Activated T-cell treated with anti-CD3 and anti-CD28 coated beads for 48 hours (primary cell): ENCODE data around the gene FAH.

ENCODE experiments used
- DNase-seq: peaks from one replicate; pipeline ENCODE4 v3.0.0-alpha.2; 2020; ENCODE audit warnings: low read depth

Gene FAH

GRCh38 chr15:80173022-80173759 lies 20.4 kb downstream of the FAH start:
- peak; percentile 58 for DNase-seq

- no peak for DNase-seq
Measured at GRCh38 chr15:80174017-80174746, 21.4 kb downstream of the FAH start.

- no peak for DNase-seq
Measured at GRCh38 chr15:80175436-80175835, 22.6 kb downstream of the FAH start.

DNA sequence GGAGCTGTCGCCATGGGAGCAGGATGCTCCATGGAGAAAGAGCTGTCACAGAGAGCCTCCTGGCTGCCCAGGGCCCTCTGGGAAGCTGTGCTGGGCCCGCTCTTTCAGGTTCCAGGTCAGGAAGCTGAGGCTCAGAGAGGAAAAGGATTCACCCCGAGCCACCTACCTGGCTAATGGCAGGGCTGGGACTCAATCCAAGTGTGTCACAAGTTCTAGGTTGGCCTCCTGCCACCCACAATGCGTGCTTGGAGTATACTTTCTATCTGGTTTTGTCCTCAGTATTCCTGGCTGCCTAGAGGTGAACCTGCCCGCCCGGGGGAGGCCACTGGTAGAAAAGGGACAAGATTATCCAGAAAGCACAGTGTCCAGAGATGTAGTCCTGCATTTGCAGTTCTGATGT lies 23.6 kb downstream of the FAH start:
- no peak for DNase-seq

DNA sequence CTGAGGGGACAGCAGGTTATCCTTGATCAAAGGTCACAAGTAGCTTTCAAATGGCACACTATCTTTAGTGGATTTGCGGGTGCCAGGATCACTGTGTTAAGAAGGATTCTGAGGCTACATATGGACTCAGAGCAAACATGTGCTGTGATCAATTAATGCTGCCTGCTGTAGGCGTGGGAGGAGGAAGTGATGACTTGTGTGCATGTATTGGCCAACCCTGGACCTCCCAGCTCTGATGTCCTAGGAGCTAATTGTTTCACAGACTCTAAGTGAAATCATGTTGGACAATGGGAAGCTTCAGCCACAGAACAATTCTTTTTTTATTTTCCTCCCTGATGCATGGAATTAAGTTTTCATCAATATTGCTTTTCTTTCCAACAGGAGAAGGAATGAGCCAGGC lies 24.4 kb downstream of the FAH start:
- no peak for DNase-seq

- DNase-seq = no peak
Measured at GRCh38 chr15:80179025-80179759, 26.4 kb downstream of the FAH start.

DNA sequence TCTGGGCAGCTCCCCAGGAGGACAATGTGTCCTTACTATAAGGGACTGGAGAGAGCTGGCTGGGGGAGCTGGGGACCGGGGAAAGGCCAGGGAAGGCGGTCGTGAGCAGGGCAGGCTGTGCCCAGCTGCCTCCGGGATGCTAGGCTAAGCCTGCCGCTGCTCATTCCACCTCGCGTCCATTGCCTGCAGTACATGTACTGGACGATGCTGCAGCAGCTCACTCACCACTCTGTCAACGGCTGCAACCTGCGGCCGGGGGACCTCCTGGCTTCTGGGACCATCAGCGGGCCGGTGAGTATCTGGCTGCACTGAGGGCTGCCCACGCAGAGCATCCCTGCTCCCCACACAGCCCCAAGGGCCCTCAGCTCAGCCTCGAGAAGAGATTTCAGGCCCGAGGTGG lies 27.1 kb downstream of the FAH start:
- DNase-seq = no peak

- DNase-seq = no peak
Measured at GRCh38 chr15:80180468-80180867, 27.7 kb downstream of the FAH start.

- no peak for DNase-seq
Measured at GRCh38 chr15:80180986-80181385, 28.2 kb downstream of the FAH start.

DNA sequence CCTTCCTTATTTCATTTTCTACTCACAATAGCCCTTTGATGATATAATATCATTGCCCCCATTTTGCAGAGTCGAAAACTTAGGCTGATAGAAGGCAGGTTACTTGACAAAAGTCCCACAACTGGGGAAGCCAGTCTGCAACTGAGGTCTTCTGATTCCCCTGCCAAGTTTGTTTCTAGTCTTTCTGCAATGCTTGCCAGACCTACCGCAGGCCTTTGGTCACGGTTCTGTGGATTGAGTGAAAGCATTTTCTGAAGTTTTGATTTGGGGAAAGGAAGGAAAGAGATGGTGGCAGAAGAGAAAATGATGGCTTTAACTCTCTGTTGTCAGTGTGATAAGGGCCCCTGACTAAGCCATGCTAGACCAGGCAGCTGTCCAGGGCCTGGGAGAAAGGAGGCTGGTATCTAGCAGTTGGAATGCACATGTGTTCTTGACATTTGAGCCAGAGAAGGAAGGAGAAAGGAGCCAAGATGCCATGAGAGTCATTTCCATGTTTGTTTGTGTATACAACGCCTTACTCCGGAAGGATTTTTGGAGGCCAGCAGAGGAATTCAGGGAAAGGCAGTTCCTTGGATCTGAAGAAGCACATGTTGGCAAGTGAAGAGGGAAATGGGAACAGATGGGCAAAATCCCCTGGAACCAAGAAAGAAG lies 29.9 kb downstream of the FAH start:
- DNase-seq = no peak

GRCh38 chr15:80183306-80183705 lies 30.5 kb downstream of the FAH start:
- DNase-seq = no peak

GRCh38 chr15:80183886-80184285 lies 31.1 kb downstream of the FAH start:
- DNase-seq = no peak

- DNase-seq = no peak
Measured at GRCh38 chr15:80184554-80184953, 31.8 kb downstream of the FAH start.

GRCh38 chr15:80185152-80185551 lies 32.4 kb downstream of the FAH start:
- DNase-seq = no peak

GRCh38 chr15:80186066-80186465 lies 33.3 kb downstream of the FAH start:
- no peak for DNase-seq

DNA sequence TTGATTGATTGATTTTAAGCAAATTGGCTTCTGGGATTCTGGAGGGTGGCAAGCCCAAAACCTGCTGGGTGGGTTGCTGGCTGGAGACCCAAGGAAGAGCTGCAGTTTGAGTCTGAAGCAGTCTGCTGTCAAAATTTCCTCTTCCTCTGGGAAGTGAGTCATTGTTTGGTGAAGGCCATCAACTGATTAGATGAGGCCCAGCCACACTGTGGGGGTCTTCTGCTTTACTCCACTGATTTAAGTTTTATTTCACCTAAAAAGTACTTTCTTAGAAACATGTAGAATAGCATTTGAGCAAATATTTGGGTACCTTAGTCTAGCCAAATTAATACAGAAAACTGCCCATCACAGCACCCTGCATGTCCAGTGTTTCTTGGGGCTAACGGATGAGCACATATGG lies 33.8 kb downstream of the FAH start:
- DNase-seq = no peak

GRCh38 chr15:80188251-80188650 lies 35.5 kb downstream of the FAH start:
- DNase-seq = no peak

- DNase-seq = no peak
Measured at GRCh38 chr15:80191198-80191597, 38.4 kb downstream of the FAH start.

- no peak for DNase-seq
Measured at GRCh38 chr15:80191897-80192595, 39.2 kb downstream of the FAH start.

GRCh38 chr15:80194186-80194585 lies 41.4 kb downstream of the FAH start:
- DNase-seq = no peak

DNA sequence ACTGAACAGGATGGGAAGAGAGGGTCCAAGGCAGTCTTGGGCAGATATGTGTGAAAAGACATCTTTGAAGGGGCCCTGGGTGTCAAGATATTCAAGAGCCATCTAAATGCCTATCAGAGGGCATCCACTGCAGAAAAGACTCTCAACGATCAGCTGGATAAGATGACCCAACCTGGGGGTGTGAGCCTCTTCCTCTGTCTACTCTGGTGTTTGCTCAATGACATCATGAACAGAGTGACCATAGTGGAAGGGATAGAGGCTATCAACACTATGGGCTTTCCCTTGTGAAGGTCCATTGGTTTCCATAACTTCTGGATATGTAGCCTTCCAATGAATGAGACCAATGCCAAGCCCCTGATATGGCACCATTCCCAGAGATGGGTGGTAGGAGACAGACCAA lies 42.1 kb downstream of the FAH start:
- no peak for DNase-seq

DNA sequence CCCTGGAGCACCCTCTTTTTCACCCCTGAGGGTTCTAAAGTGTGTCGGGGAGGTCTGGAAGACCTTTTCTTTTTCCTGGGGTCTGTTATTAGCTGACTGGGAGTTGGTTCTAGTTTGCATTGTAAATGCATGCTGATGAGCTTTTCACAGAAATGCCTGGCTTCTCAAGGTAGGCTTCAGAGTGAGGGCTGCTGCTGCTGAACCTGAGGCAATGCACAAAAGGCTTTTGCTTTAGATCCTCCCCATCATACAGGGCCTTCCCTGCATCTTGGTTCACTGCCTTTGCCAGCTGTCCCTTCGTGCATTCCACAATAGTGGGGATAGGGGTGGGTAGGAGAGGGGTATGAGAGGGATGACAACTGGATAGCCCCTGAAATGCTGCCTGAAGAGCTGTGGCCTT lies 46.6 kb downstream of the FAH start:
- DNase-seq = no peak
